ENCODE measurements around the gene MTRF1L. TPM values are rescaled to one million over a fixed set of nuclear protein-coding genes. Genes with fewer than 3 reads are reported as not detected.

Gene MTRF1L
- total RNA-seq, 1 experiment from 2014 or later = 26.5 TPM

DNA sequence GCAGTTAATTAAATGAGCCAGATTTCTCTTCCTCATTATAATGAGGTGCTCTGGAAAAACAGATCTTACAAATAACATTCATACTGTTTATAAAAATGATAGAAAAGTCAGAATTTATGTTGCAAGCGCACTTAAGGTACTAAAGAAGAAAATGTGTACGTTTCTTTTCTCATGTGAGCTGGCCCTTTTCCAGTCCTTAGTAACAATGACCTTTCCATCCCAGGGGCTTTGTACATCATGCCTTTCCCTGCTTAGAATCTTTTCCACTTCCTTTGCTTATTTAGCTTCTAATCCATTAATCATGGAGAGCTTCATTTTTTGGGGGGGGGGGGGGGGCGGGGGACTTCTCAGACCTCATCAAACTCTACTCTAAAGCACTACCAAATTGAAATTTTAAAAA is 24.5 kb downstream of the MTRF1L start:
- Histone ChIP-seq H3K23me2 (ENCODE audit: insufficient read length, low read depth, low read length, poor library complexity, severe bottlenecking) (peaks cover 3% of the 10 kb centered on the region), H2BK12ac (ENCODE audit: insufficient read length, low read depth, low read length) (no peak overlapping the region), H4K5ac (ENCODE audit: insufficient read length, low read depth, low read length) (no peak overlapping the region), H3K4me2 (ENCODE audit: insufficient read depth, insufficient read length, low read length) (no peak overlapping the region), H2BK15ac (ENCODE audit: low read depth, low read length) (no peak overlapping the region), H3K14ac (ENCODE audit: insufficient read depth, low read length) (no peak overlapping the region), H3K9me3 (ENCODE audit: control insufficient read depth, low read depth, low read length) (no peaks in the 10 kb centered on the region), H4K91ac (ENCODE audit: insufficient read length, low read depth, low read length) (no peak overlapping the region), H3K4ac (ENCODE audit: low read depth, low read length) (no peak overlapping the region), H3T11ph (ENCODE audit: low read length) (no peak overlapping the region), H3K4me1 (ENCODE audit: insufficient read depth, low read length) (no peaks in the 10 kb centered on the region; the same call in 1 of the 2 replicates), H3K79me2 (ENCODE audit: insufficient read depth, low read length) (peaks cover 64% of the 10 kb centered on the region), H3K9ac (ENCODE audit: extremely low read depth, insufficient read length, low read length) (peak overlapping the region; percentile 14), H3K23ac (ENCODE audit: insufficient read length, low read depth, low read length) (no peak overlapping the region), H3K27me3 (ENCODE audit: insufficient read depth, low read length) (no peaks in the 10 kb centered on the region), H3K79me1 (ENCODE audit: insufficient read depth, low read depth, low read length, poor library complexity, severe bottlenecking) (peaks cover 4% of the 10 kb centered on the region), H3K56ac (ENCODE audit: insufficient read length, low read depth, low read length) (no peak overlapping the region), H2AFZ (ENCODE audit: low read length) (no peak overlapping the region), H3K27ac (ENCODE audit: insufficient read length, low read depth, low read length) (no peak overlapping the region), H4K8ac (replicated peaks; ENCODE audit: insufficient read length, low read depth, low read length) (no peak overlapping the region), H3K18ac (ENCODE audit: insufficient read length, low read depth, low read length) (no peak overlapping the region), H4K20me1 (ENCODE audit: control insufficient read depth, insufficient read depth, insufficient read length) (no peaks in the 10 kb centered on the region), H2BK5ac (ENCODE audit: insufficient read length, low read length) (no peak overlapping the region), H2BK20ac (ENCODE audit: low read depth, low read length, poor library complexity, severe bottlenecking) (no peak overlapping the region), H2AK5ac (ENCODE audit: insufficient read length, low read length) (no peak overlapping the region), H2BK120ac (ENCODE audit: low read depth, low read length, poor library complexity, severe bottlenecking) (no peak overlapping the region)
- Mint-ChIP-seq H3K27ac (no peak overlapping the region), H3K36me3 (ENCODE audit: insufficient read depth in 1 of 3, low read depth in 3 of 3) (peaks cover 39 to 58% (median 44%) of the 10 kb centered on the region in 3 experiments; a peak in 6 of 7 replicates), H3K27me3 (ENCODE audit: low read depth) (no peaks in the 10 kb centered on the region), H3K9me3 (no peaks in the 10 kb centered on the region), H3K4me3 (peak overlapping the region in 1 of 2 experiments; percentile 35; a peak in 2 of 5 replicates), H3K4me1 (peaks cover 50 to 52% of the 10 kb centered on the region in 2 experiments)
- DNase-seq = no peak
- TF ChIP-seq, protein P1, sequence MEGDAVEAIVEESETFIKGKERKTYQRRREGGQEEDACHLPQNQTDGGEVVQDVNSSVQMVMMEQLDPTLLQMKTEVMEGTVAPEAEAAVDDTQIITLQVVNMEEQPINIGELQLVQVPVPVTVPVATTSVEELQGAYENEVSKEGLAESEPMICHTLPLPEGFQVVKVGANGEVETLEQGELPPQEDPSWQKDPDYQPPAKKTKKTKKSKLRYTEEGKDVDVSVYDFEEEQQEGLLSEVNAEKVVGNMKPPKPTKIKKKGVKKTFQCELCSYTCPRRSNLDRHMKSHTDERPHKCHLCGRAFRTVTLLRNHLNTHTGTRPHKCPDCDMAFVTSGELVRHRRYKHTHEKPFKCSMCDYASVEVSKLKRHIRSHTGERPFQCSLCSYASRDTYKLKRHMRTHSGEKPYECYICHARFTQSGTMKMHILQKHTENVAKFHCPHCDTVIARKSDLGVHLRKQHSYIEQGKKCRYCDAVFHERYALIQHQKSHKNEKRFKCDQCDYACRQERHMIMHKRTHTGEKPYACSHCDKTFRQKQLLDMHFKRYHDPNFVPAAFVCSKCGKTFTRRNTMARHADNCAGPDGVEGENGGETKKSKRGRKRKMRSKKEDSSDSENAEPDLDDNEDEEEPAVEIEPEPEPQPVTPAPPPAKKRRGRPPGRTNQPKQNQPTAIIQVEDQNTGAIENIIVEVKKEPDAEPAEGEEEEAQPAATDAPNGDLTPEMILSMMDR (conservative IDR thresholded peaks at IDR 0.05) = no peak
- no CpG with 5 or more reads among the region's 3 CpGs for WGBS (ENCODE audit: extremely low coverage, insufficient read length, low lambda C conversion rate)

Measured in H9 (cell line).